Stimulated activated CD8-positive, alpha-beta memory T cell treated with anti-CD3 and anti-CD28 coated beads, Interleukin-12 subunit alpha, Interleukin-12 subunit beta, amount 100 ng/mL, for 24 hours (primary cell): ENCODE measurements around the gene MCM9.
"Not testable (repeated sequence)": the region's sequence is repeated elsewhere in the genome, so short reads cannot be mapped to it uniquely, and the experiment has no call there.

Experiments
- DNase-seq: peaks from one replicate; pipeline ENCODE4 v3.0.0-alpha.2; 2020; ENCODE audit errors: extremely low read depth

MCM9 gene

DNA sequence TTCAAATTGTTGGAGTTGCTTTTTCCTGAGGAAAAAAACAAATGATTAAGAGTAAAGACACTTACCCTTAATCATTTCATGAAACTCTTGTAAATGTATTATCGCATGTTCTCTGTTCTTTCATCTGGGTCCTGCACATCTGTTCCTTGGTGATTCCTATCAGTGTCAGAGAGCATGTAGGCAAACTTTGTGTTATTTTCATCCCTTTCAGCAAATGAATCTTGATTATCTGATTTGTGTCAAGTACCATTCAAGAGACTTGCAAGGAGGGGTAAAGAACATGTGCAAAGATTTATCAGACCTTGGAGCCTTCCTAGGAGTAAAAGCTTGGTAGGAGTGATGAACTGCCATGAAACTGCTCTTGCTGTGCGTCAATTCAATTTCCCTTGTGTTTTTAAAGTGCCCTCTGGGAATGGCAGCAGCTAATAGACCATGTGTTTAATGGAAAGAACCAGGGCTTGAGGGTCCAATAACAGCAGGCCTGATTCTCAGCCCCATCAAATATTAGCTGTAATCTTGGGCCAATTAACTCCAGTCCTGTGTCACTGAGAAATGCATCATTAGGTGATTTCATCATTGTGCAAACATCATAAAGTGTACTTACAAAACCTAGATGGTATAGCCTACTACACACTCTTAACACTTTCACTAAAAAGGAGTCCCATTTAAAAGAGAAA lies 164.7 kb downstream of the MCM9 start:
- no peak for DNase-seq

GRCh38 chr6:118768904-118769325 lies 166.0 kb downstream of the MCM9 start:
- no peak for DNase-seq

DNA sequence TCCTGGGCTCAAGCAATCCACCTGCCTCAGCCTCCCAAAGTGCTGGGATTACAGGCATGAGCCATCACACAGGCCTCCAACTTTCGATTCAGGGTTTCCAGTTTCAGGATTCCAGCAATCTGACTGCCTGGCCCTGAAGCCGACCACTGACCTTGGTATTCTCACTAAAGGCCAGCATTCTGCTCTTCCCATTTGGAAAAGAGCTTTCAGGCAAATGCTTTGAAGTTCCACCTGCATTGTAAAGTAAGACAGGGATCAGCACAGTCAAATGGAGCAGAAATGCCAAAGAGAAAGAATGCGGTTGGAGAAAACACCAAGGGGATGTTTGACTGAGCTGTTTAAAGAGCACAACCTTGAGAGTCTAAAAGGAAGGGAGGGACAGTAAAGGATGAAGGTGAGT lies 166.5 kb downstream of the MCM9 start:
- no peak for DNase-seq

GRCh38 chr6:118765316-118765715 lies 169.6 kb downstream of the MCM9 start:
- DNase-seq = not testable (repeated sequence)

DNA sequence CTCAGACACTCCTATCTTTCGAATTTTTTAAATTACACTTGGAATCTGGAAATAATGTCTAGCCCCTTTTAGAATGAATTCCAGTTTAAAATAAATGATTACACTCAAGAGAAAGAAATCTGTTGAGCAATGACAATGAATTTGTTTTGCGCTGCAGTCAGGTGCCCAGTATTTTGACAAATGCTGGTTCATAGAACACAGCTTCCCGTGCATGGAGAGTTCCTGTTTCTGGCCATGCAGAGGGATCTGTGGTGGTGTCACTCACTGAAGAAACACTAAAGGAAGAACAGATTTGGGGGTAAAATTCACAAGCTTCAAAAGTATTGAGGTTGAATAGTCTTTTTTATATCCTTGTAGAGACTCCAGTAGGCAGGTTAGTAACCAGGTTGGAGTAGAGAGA lies 170.2 kb downstream of the MCM9 start:
- DNase-seq = no peak
